Measurements from ENCODE around the gene PODXL2.

The PODXL2 gene

GRCh38 chr3:127590282-127590592 is 38.7 kb upstream of the PODXL2 start:
- peaks cover 9 to 56% (median 51%) of the 10 kb centered on the region in 5 donors for H3K4me1 ChIP-seq (ENCODE audit: control insufficient read depth in 5 of 5, insufficient read depth in 5 of 5, low read length in 5 of 5)
- no peaks in the 10 kb centered on the region for H3K27me3 ChIP-seq (ENCODE audit: control insufficient read depth in 5 of 5, insufficient read depth in 4 of 5, low read length in 5 of 5)
- H3K27ac ChIP-seq (ENCODE audit: low read depth, low read length), result peak overlapping the region; percentile 78
- no peaks in the 10 kb centered on the region for H3K9me3 ChIP-seq (ENCODE audit: control insufficient read depth in 5 of 5, low read length in 5 of 5)
- H3K36me3 ChIP-seq (ENCODE audit: control insufficient read depth in 5 of 5, insufficient read depth in 5 of 5, low read length in 5 of 5), result peaks cover 0 to 8% (median 0%) of the 10 kb centered on the region in 5 donors
- H3K9ac ChIP-seq (ENCODE audit: low read length in 5 of 5), result peak overlapping the region in 4 of 5 donors; percentile 92 to 95 (median 94)
- peak overlapping the region in 4 of 5 donors; percentile 80 to 92 (median 84) for H3K4me3 ChIP-seq (ENCODE audit: low read depth in 1 of 5, low read length in 5 of 5)

GRCh38 chr3:127590593-127591465 is 38.2 kb upstream of the PODXL2 start, which contains the start of gene TPRA1:
Gene TPRA1 (minus strand): TSS chr3:127590733. CDS start chr3:127580146, 10,587 bp downstream.
- Histone ChIP-seq H3K4me3 (ENCODE audit: low read depth in 1 of 5, low read length in 5 of 5) (peak within 1 kb of the TSS; percentile 80 to 92 (median 84)), H3K9ac (ENCODE audit: low read length in 5 of 5) (peak within 1 kb of the TSS; percentile 84 to 95 (median 93)), H3K4me1 (ENCODE audit: control insufficient read depth in 5 of 5, insufficient read depth in 5 of 5, low read length in 5 of 5) (peaks cover 9 to 50% (median 45%) of the 10 kb centered on the region in 5 donors), H3K36me3 (ENCODE audit: control insufficient read depth in 5 of 5, insufficient read depth in 5 of 5, low read length in 5 of 5) (peaks cover 0 to 6% (median 0%) of the 10 kb centered on the region in 5 donors), H3K27me3 (ENCODE audit: control insufficient read depth in 5 of 5, insufficient read depth in 4 of 5, low read length in 5 of 5) (no peaks in the 10 kb centered on the region), H3K9me3 (ENCODE audit: control insufficient read depth in 5 of 5, low read length in 5 of 5) (no peaks in the 10 kb centered on the region), H3K27ac (ENCODE audit: low read depth, low read length) (peak within 1 kb of the TSS; percentile 78)

- Histone ChIP-seq H3K9me3 (ENCODE audit: control insufficient read depth in 5 of 5, low read length in 5 of 5) (no peaks in the 10 kb centered on the region), H3K4me1 (ENCODE audit: control insufficient read depth in 5 of 5, insufficient read depth in 5 of 5, low read length in 5 of 5) (peaks cover 5 to 36% (median 26%) of the 10 kb centered on the region in 5 donors), H3K36me3 (ENCODE audit: control insufficient read depth in 5 of 5, insufficient read depth in 5 of 5, low read length in 5 of 5) (no peaks in the 10 kb centered on the region), H3K27me3 (ENCODE audit: control insufficient read depth in 5 of 5, insufficient read depth in 4 of 5, low read length in 5 of 5) (no peaks in the 10 kb centered on the region), H3K4me3 (ENCODE audit: low read depth in 1 of 5, low read length in 5 of 5) (no peak overlapping the region), H3K27ac (ENCODE audit: low read depth, low read length) (no peak overlapping the region), H3K9ac (ENCODE audit: low read length in 5 of 5) (no peak overlapping the region)
Measured at GRCh38 chr3:127593178-127593577, 35.8 kb upstream of the PODXL2 start.

- no peaks in the 10 kb centered on the region for H3K36me3 ChIP-seq (ENCODE audit: control insufficient read depth in 5 of 5, insufficient read depth in 5 of 5, low read length in 5 of 5)
- no peak overlapping the region for H3K9ac ChIP-seq (ENCODE audit: low read length in 5 of 5)
- no peaks in the 10 kb centered on the region for H3K27me3 ChIP-seq (ENCODE audit: control insufficient read depth in 5 of 5, insufficient read depth in 4 of 5, low read length in 5 of 5)
- H3K4me3 ChIP-seq (ENCODE audit: low read depth in 1 of 5, low read length in 5 of 5), result no peak overlapping the region
- H3K27ac ChIP-seq (ENCODE audit: low read depth, low read length), result no peak overlapping the region
- no peaks in the 10 kb centered on the region for H3K9me3 ChIP-seq (ENCODE audit: control insufficient read depth in 5 of 5, low read length in 5 of 5)
- peaks cover 4 to 27% (median 18%) of the 10 kb centered on the region in 5 donors for H3K4me1 ChIP-seq (ENCODE audit: control insufficient read depth in 5 of 5, insufficient read depth in 5 of 5, low read length in 5 of 5)
Measured at GRCh38 chr3:127595303-127595702, 33.7 kb upstream of the PODXL2 start.

GRCh38 chr3:127597020-127597771 is 31.8 kb upstream of the PODXL2 start:
- H3K9ac ChIP-seq (ENCODE audit: low read length in 5 of 5), result no peak overlapping the region
- H3K4me3 ChIP-seq (ENCODE audit: low read depth in 1 of 5, low read length in 5 of 5), result peak overlapping the region in 2 of 5 donors; percentile 17 to 76
- no peaks in the 10 kb centered on the region for H3K27me3 ChIP-seq (ENCODE audit: control insufficient read depth in 5 of 5, insufficient read depth in 4 of 5, low read length in 5 of 5)
- H3K27ac ChIP-seq (ENCODE audit: low read depth, low read length), result no peak overlapping the region
- peaks cover 0 to 16% (median 9%) of the 10 kb centered on the region in 5 donors for H3K4me1 ChIP-seq (ENCODE audit: control insufficient read depth in 5 of 5, insufficient read depth in 5 of 5, low read length in 5 of 5)
- no peaks in the 10 kb centered on the region for H3K36me3 ChIP-seq (ENCODE audit: control insufficient read depth in 5 of 5, insufficient read depth in 5 of 5, low read length in 5 of 5)
- no peaks in the 10 kb centered on the region for H3K9me3 ChIP-seq (ENCODE audit: control insufficient read depth in 5 of 5, low read length in 5 of 5)

- no peaks in the 10 kb centered on the region for H3K9me3 ChIP-seq (ENCODE audit: control insufficient read depth in 5 of 5, low read length in 5 of 5)
- no peak overlapping the region for H3K27ac ChIP-seq (ENCODE audit: low read depth, low read length)
- no peaks in the 10 kb centered on the region for H3K27me3 ChIP-seq (ENCODE audit: control insufficient read depth in 5 of 5, insufficient read depth in 4 of 5, low read length in 5 of 5)
- no peaks in the 10 kb centered on the region for H3K36me3 ChIP-seq (ENCODE audit: control insufficient read depth in 5 of 5, insufficient read depth in 5 of 5, low read length in 5 of 5)
- peak overlapping the region in 4 of 5 donors; percentile 58 to 76 (median 73) for H3K9ac ChIP-seq (ENCODE audit: low read length in 5 of 5)
- H3K4me1 ChIP-seq (ENCODE audit: control insufficient read depth in 5 of 5, insufficient read depth in 5 of 5, low read length in 5 of 5), result peaks cover 0 to 16% (median 9%) of the 10 kb centered on the region in 5 donors
- H3K4me3 ChIP-seq (ENCODE audit: low read depth in 1 of 5, low read length in 5 of 5), result peak overlapping the region; percentile 51 to 80 (median 73)
Measured at GRCh38 chr3:127598841-127599570, 30.0 kb upstream of the PODXL2 start.

GRCh38 chr3:127600749-127601456 is 28.1 kb upstream of the PODXL2 start:
- Histone ChIP-seq H3K9me3 (ENCODE audit: control insufficient read depth in 5 of 5, low read length in 5 of 5) (no peaks in the 10 kb centered on the region), H3K27ac (ENCODE audit: low read depth, low read length) (no peak overlapping the region), H3K27me3 (ENCODE audit: control insufficient read depth in 5 of 5, insufficient read depth in 4 of 5, low read length in 5 of 5) (no peaks in the 10 kb centered on the region), H3K4me1 (ENCODE audit: control insufficient read depth in 5 of 5, insufficient read depth in 5 of 5, low read length in 5 of 5) (peaks cover 0 to 16% (median 9%) of the 10 kb centered on the region in 5 donors), H3K36me3 (ENCODE audit: control insufficient read depth in 5 of 5, insufficient read depth in 5 of 5, low read length in 5 of 5) (peaks cover 0 to 13% (median 7%) of the 10 kb centered on the region in 5 donors), H3K9ac (ENCODE audit: low read length in 5 of 5) (no peak overlapping the region), H3K4me3 (ENCODE audit: low read depth in 1 of 5, low read length in 5 of 5) (no peak overlapping the region)

GRCh38 chr3:127604035-127604434 is 24.9 kb upstream of the PODXL2 start:
- H3K4me3 ChIP-seq (ENCODE audit: low read depth in 1 of 5, low read length in 5 of 5), result no peak overlapping the region
- peaks cover 0 to 42% (median 26%) of the 10 kb centered on the region in 5 donors for H3K36me3 ChIP-seq (ENCODE audit: control insufficient read depth in 5 of 5, insufficient read depth in 5 of 5, low read length in 5 of 5)
- no peaks in the 10 kb centered on the region for H3K4me1 ChIP-seq (ENCODE audit: control insufficient read depth in 5 of 5, insufficient read depth in 5 of 5, low read length in 5 of 5)
- H3K9ac ChIP-seq (ENCODE audit: low read length in 5 of 5), result no peak overlapping the region
- H3K9me3 ChIP-seq (ENCODE audit: control insufficient read depth in 5 of 5, low read length in 5 of 5), result no peaks in the 10 kb centered on the region
- H3K27me3 ChIP-seq (ENCODE audit: control insufficient read depth in 5 of 5, insufficient read depth in 4 of 5, low read length in 5 of 5), result no peaks in the 10 kb centered on the region
- no peak overlapping the region for H3K27ac ChIP-seq (ENCODE audit: low read depth, low read length)

GRCh38 chr3:127604546-127605165 is 24.3 kb upstream of the PODXL2 start:
- no peaks in the 10 kb centered on the region for H3K9me3 ChIP-seq (ENCODE audit: control insufficient read depth in 5 of 5, low read length in 5 of 5)
- H3K9ac ChIP-seq (ENCODE audit: low read length in 5 of 5), result no peak overlapping the region
- H3K36me3 ChIP-seq (ENCODE audit: control insufficient read depth in 5 of 5, insufficient read depth in 5 of 5, low read length in 5 of 5), result peaks cover 0 to 46% (median 31%) of the 10 kb centered on the region in 5 donors
- H3K4me3 ChIP-seq (ENCODE audit: low read depth in 1 of 5, low read length in 5 of 5), result no peak overlapping the region
- H3K4me1 ChIP-seq (ENCODE audit: control insufficient read depth in 5 of 5, insufficient read depth in 5 of 5, low read length in 5 of 5), result no peaks in the 10 kb centered on the region
- no peak overlapping the region for H3K27ac ChIP-seq (ENCODE audit: low read depth, low read length)
- no peaks in the 10 kb centered on the region for H3K27me3 ChIP-seq (ENCODE audit: control insufficient read depth in 5 of 5, insufficient read depth in 4 of 5, low read length in 5 of 5)

All from subcutaneous abdominal adipose tissue (tissue), 5 donors.